DOHH2 (cell line): ENCODE results near the gene FAM50A.

Experiments
- EZH2phosphoT487 ChIP-seq: fragments of 200-600 bp; sonication (generic); IDR thresholded peaks from 2 replicates; pipeline ENCODE4 v1.6.1; 2017; ENCODE audit warnings: borderline replicate concordance, mild to moderate bottlenecking, antibody characterized with exemption, low read length, moderate library complexity, mixed read lengths
- TF ChIP-seq, protein P1 (sequence below): fragments of 200-600 bp; sonication (generic); IDR thresholded peaks from one replicate; pipeline ENCODE4 v1.5.1; 2014; ENCODE audit warnings: antibody characterized with exemption, mild to moderate bottlenecking, low read depth, low read length; ENCODE audit not compliant: poor library complexity, severe bottlenecking

GRCh38 chrX:154408659-154409221 is 35.2 kb upstream of the FAM50A start:
- TF ChIP-seq, protein P1, sequence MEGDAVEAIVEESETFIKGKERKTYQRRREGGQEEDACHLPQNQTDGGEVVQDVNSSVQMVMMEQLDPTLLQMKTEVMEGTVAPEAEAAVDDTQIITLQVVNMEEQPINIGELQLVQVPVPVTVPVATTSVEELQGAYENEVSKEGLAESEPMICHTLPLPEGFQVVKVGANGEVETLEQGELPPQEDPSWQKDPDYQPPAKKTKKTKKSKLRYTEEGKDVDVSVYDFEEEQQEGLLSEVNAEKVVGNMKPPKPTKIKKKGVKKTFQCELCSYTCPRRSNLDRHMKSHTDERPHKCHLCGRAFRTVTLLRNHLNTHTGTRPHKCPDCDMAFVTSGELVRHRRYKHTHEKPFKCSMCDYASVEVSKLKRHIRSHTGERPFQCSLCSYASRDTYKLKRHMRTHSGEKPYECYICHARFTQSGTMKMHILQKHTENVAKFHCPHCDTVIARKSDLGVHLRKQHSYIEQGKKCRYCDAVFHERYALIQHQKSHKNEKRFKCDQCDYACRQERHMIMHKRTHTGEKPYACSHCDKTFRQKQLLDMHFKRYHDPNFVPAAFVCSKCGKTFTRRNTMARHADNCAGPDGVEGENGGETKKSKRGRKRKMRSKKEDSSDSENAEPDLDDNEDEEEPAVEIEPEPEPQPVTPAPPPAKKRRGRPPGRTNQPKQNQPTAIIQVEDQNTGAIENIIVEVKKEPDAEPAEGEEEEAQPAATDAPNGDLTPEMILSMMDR = no peak
- no peak for TF ChIP-seq EZH2phosphoT487
